ENCODE data around the gene PACSIN1. TPM values are rescaled to one million over a fixed set of nuclear protein-coding genes. Genes with fewer than 3 reads are reported as not detected.

PACSIN1 gene
- total and polyA plus RNA-seq, 2 of the 4 experiments (the other 2 are of a cell fraction) = 0.02 TPM; not detected in 1

DNA sequence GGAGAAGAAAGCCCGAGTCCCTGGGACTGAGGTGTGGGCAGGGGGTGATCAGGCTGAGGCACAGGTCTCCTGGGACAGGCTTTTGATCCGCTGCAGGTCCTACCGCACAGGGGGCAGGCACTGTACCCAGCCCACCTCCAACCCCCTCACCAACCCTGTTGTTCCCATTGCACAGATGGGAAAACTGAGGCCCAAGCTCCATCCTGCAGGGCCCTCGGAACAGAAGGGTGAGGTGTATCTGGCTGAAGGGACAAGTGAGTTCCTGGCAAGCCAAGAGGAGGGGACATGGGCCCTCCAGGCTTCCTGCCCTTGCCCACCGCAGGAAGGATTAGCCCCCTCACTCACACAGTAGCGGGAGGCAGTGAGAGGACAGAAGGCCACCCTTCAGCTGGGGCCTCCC is 106.7 kb downstream of the PACSIN1 start:
- no peak for TF ChIP-seq RFX5 (IDR thresholded peaks at IDR 0.05; ENCODE audit: low read depth, low read length)
- TF ChIP-seq, protein P1, sequence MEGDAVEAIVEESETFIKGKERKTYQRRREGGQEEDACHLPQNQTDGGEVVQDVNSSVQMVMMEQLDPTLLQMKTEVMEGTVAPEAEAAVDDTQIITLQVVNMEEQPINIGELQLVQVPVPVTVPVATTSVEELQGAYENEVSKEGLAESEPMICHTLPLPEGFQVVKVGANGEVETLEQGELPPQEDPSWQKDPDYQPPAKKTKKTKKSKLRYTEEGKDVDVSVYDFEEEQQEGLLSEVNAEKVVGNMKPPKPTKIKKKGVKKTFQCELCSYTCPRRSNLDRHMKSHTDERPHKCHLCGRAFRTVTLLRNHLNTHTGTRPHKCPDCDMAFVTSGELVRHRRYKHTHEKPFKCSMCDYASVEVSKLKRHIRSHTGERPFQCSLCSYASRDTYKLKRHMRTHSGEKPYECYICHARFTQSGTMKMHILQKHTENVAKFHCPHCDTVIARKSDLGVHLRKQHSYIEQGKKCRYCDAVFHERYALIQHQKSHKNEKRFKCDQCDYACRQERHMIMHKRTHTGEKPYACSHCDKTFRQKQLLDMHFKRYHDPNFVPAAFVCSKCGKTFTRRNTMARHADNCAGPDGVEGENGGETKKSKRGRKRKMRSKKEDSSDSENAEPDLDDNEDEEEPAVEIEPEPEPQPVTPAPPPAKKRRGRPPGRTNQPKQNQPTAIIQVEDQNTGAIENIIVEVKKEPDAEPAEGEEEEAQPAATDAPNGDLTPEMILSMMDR (conservative IDR thresholded peaks at IDR 0.05; ENCODE audit: low read depth, low read length) = no peak
- TF ChIP-seq RCOR1 (IDR thresholded peaks at IDR 0.05; ENCODE audit: insufficient replicate concordance, low read length) = no peak
- TF ChIP-seq CEBPB (IDR thresholded peaks at IDR 0.05; ENCODE audit: low read depth, low read length) = no peak
- TF ChIP-seq NFE2L2 (IDR thresholded peaks at IDR 0.05; ENCODE audit: low read depth, low read length) = no peak
- no peak for TF ChIP-seq SMC3 (IDR thresholded peaks at IDR 0.05; ENCODE audit: low read depth, low read length)
- TF ChIP-seq POLR2A (IDR thresholded peaks at IDR 0.05; ENCODE audit: low read depth, low read length) = no peak
- TF ChIP-seq MAFK (IDR thresholded peaks at IDR 0.05; ENCODE audit: low read depth, low read length) = no peak
- no peaks in the 10 kb centered on the region for H3K9me3 ChIP-seq (ENCODE audit: control insufficient read depth, insufficient read depth, low read length)
- H2BK120ac ChIP-seq (ENCODE audit: low read depth, low read length) = no peak overlapping the region
- CTCF ChIA-PET = no interaction called here
- no peaks in the 10 kb centered on the region for H3K36me3 ChIP-seq (ENCODE audit: control insufficient read depth, insufficient read depth, low read length)
- H3K18ac ChIP-seq (ENCODE audit: low read depth, low read length) = no peak overlapping the region
- no TSS peak for BruUV-seq (replicated peaks)
- ATAC-seq (ENCODE audit: low read depth) = no peak
- no peak for DNase-seq
- H2AK5ac ChIP-seq (ENCODE audit: low read depth, low read length) = no peak overlapping the region
- no peak overlapping the region for H3K4me3 ChIP-seq (ENCODE audit: insufficient read depth, low read depth, low read length)
- no peaks in the 10 kb centered on the region; the same call in 1 of the 2 replicates for H3K27me3 ChIP-seq (ENCODE audit: control insufficient read depth, insufficient read depth, low read length)
- POLR2A ChIA-PET (ENCODE audit: unreplicated experiment) = no interaction called here
- H3K56ac ChIP-seq (ENCODE audit: extremely low read depth, insufficient read depth, low read length) = no peak overlapping the region
- H3K79me1 ChIP-seq (ENCODE audit: low read depth in 1 of 2, low read length in 2 of 2) = no peaks in the 10 kb centered on the region
- H3K27ac ChIP-seq (ENCODE audit: insufficient read depth, low read length) = no peak overlapping the region
- in situ Hi-C loops (cut with MboI; ENCODE audit: low sequenced_read_pairs) (no loop called here), intact Hi-C loops (cut with micrococcal nuclease) (no loop called here), dilution Hi-C loops (cut with HindIII; ENCODE audit: low sequenced_read_pairs, unreplicated experiment) (no loop called here)
- no CpG with 5 or more reads among the region's 6 CpGs for WGBS, 2 experiments (ENCODE audit: extremely low coverage in 2 of 2, insufficient read length in 1 of 2)
- no peak overlapping the region for H3K9ac ChIP-seq (ENCODE audit: low read depth, low read length)
- H3K4me2 ChIP-seq (ENCODE audit: low read depth, low read length) = no peak overlapping the region
- no peaks in the 10 kb centered on the region for H3K4me1 ChIP-seq (ENCODE audit: control insufficient read depth, insufficient read depth, low read length)
- H2AFZ ChIP-seq (replicated peaks; ENCODE audit: low read length, poor library complexity) = no peak overlapping the region
- H3K4ac ChIP-seq (ENCODE audit: low read depth, low read length) = no peak overlapping the region
- H4K8ac ChIP-seq (ENCODE audit: low read depth in 2 of 2, low read length in 2 of 2) = no peak overlapping the region
- no peak overlapping the region for H4K91ac ChIP-seq (ENCODE audit: insufficient read depth, low read depth, low read length)
- no peak overlapping the region for H2BK20ac ChIP-seq (ENCODE audit: low read depth, low read length)
- H4K20me1 ChIP-seq (ENCODE audit: insufficient read depth, low read length) = no peaks in the 10 kb centered on the region
- H2BK5ac ChIP-seq (ENCODE audit: low read depth, low read length, poor library complexity, severe bottlenecking) = no peak overlapping the region
- H3K9me1 ChIP-seq (ENCODE audit: insufficient read depth, low read length) = 0 out of 2 replicates have a peak, but pooled peaks cover 6% of the 10 kb centered on the region
- no peak overlapping the region for H2BK15ac ChIP-seq (ENCODE audit: low read depth, low read length)
- H2AK9ac ChIP-seq (replicated peaks; ENCODE audit: low read depth, low read length, poor library complexity) = no peak overlapping the region
- H4K5ac ChIP-seq (ENCODE audit: low read depth, low read length) = no peak overlapping the region
- H3K14ac ChIP-seq (replicated peaks; ENCODE audit: low read depth, low read length) = no peak overlapping the region
- H3K23ac ChIP-seq (ENCODE audit: low read depth, low read length) = no peak overlapping the region
